ENCODE data around the gene EMID1.

- TF ChIP-seq CTCF (IDR thresholded peaks at IDR 0.05) (no peak), POLR2A (IDR thresholded peaks at IDR 0.05) (no peak)
Measured at GRCh38 chr22:29305836-29306174, 100.1 kb downstream of the EMID1 start.
